ENCODE results near the gene ADPRS.

GRCh38 chr1:36086529-36087232 lies 2.0 kb upstream of the ADPRS start:
- TF ChIP-seq CTCF (IDR thresholded peaks at IDR 0.05), result no peak
- TF ChIP-seq POLR2A (IDR thresholded peaks at IDR 0.05), result no peak
- no peak for TF ChIP-seq POLR2AphosphoS5 (IDR thresholded peaks at IDR 0.05)
- TF ChIP-seq EP300 (IDR thresholded peaks at IDR 0.05), result no peak
